Myocyte (in vitro differentiated cells): Measurements from ENCODE around the gene OGFOD2. TPM values are rescaled to one million over a fixed set of nuclear protein-coding genes. Genes with fewer than 3 reads are reported as not detected.
A peak's percentile ranks its signal among the peaks of the same experiment; 100 is the strongest.

Experiments used
- DNase-seq: peaks from one replicate; pipeline ENCODE4 v3.0.0-alpha.2; 2012; ENCODE audit warnings: low read depth
- total RNA-seq: library from RNA; depleted of rRNA; stranded (reverse); fragments of >200 nt; gene quantifications from 2 replicates; pipeline ENCODE4 v1.2.3, GENCODE V29; 2014

Gene OGFOD2
- total RNA-seq, 1 donor from 2014 or later = 15.3 TPM

GRCh38 chr12:122976648-122976975, 1.6 kb downstream of the OGFOD2 start:
- no peak for DNase-seq

- no peak for DNase-seq
These were observed 2.1 kb downstream of the OGFOD2 start for GRCh38 chr12:122977153-122977552.

- no peak for DNase-seq
These were observed 2.8 kb downstream of the OGFOD2 start for GRCh38 chr12:122977655-122978392.

- DNase-seq = no peak
These were observed 3.5 kb downstream of the OGFOD2 start for GRCh38 chr12:122978507-122978955.

DNA sequence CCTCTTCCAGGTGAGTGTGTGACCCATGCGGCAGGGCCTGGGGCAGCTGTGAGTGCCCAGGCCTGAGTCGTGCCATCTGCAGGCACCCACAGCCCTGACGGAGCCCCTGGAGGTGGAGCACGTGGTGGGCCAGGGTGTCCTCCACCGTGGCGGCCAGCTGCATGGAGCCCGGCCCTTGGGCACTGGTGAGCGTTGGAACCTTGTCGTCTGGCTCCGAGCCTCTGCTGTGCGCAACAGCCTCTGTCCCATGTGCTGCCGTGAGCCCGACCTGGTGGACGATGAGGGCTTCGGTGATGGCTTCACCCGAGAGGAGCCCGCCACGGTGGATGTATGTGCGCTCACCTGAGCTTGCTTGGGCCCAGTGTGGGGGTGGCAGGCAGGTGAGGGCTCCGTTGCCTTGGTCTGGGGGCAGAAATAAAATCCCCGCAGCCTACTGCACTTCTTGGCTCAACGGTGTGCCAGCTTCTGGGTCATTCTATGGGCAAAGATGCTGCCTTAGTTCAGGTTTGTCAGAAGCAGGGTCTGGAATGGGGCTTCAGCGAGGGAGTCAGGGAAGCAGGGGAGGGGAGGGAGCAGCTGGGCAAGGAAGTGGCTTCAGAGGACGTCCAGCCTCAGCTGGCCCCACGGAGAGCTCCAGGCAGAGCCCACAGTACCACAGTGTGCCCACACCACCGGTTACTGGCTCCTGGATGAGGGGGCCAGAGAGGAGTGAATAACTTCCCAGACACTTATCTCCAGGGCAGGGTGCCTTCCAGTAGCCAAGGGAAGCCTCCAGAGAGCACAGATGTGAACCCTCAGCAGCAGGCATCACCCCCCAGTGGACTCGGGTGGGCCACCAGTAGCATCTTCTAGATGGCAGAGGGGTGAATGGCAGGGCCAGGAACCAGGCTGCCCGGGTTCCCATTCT, 4.2 kb downstream of the OGFOD2 start:
- no peak for DNase-seq

DNA sequence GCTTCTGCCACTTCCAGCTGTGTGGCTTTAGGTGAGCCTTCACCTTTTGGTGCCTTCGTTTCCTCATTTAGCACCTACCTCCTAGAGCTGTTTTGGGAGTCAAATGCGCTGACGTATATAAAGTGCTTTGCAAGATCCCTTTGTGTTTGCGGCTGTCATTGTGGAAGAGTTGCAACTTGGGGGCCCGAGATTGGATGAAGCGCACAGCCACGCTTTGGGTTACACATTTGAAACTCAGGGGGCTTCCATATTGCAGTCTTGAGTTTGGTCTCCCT, 4.8 kb downstream of the OGFOD2 start:
- DNase-seq = no peak

- DNase-seq = peak; percentile 69
These were observed 5.4 kb downstream of the OGFOD2 start, which contains the start of gene ARL6IP4 for GRCh38 chr12:122980183-122981035. Gene ARL6IP4, plus strand, starts transcription at chr12:122980681. Its CDS starts 459 bp downstream, at chr12:122981140.

GRCh38 chr12:122981036-122981471, 6.0 kb downstream of the OGFOD2 start:
- DNase-seq = peak; percentile 39

DNA sequence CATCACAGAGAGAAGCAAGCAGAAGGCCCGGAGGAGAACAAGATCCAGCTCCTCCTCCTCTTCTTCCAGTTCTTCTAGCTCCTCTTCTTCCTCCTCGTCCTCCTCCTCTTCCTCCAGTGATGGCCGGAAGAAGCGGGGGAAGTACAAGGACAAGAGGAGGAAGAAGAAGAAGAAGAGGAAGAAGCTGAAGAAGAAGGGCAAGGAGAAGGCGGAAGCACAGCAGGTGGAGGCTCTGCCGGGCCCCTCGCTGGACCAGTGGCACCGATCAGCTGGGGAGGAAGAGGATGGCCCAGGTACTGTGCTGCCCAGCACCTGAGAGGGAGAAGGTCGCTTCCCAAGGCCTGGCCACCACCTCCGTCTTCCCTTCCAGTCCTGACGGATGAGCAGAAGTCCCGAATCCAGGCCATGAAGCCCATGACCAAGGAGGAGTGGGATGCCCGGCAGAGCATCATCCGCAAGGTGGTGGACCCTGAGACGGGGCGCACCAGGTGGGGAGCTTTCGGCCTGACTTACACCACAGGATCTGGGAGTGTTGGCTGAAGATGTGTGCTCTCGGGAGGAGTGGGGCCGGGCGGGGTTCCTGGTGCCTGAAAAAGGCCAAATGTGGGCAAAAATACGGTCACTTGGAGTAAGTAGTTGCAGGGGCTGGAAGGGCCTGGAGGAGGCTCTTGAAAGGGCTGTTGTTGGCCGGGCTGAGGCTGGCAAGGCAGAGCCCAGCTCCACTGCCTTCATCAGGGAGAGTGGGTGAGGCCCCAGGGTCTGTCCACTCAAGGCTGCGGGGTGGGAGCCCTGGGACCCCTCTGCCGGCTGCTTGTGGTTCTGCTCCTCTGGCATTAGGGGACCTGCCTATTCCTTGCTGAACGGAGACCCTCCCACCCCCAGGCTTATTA, 6.8 kb downstream of the OGFOD2 start:
- DNase-seq = no peak

DNA sequence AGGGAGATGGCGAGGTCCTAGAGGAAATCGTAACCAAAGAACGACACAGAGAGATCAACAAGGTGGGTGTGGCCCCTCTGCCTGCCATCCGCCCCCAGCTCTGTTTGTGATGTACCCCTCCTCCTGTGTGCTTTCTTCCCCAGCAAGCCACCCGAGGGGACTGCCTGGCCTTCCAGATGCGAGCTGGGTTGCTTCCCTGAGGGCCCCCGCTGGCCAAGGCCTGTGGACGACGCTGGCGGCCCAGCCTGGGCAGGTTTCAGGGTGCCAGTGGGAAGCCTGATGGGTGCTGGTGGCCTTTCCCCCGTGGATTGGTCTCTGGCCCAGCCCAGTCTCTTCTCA, 7.4 kb downstream of the OGFOD2 start:
- DNase-seq = no peak

DNA sequence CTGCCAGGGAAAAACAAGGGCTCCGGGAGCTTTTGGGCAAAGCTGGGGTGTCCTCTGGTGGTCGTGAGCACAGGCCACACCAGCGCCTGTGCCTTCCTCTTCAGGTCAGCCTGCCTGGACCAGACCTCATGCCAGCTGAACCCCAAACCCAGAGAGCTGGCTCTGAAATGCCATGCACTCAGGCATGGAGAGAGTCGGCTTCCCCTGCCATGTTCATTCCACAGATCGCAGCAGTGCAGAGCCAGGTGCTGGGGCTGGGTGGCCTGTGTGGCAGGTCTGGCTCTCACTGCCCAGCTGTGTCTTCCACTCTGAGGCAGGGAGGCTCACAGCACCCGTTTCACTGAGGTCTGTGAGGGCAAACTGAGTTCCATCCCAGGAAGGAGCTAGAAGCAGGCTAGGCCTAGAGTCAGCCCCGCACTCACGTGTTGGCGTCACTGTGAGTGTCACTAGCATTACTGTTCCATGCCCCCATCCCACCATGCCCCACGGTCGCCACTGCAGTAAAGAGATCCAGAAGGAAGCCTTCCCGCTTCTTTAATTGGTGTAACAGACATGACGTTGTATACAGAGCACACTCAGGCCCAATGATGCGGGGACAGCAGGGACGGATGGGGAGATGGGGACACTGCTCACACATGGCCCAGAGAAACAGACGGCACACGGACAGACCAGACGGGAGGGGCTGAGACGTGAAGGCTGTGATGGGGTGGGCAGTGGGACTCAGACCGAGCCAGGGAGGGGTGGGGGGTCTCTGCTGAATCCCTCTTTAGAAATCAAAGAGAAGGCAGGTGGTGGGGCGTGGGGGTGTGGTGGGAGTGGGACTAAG, 8.1 kb downstream of the OGFOD2 start:
- DNase-seq = no peak

DNA sequence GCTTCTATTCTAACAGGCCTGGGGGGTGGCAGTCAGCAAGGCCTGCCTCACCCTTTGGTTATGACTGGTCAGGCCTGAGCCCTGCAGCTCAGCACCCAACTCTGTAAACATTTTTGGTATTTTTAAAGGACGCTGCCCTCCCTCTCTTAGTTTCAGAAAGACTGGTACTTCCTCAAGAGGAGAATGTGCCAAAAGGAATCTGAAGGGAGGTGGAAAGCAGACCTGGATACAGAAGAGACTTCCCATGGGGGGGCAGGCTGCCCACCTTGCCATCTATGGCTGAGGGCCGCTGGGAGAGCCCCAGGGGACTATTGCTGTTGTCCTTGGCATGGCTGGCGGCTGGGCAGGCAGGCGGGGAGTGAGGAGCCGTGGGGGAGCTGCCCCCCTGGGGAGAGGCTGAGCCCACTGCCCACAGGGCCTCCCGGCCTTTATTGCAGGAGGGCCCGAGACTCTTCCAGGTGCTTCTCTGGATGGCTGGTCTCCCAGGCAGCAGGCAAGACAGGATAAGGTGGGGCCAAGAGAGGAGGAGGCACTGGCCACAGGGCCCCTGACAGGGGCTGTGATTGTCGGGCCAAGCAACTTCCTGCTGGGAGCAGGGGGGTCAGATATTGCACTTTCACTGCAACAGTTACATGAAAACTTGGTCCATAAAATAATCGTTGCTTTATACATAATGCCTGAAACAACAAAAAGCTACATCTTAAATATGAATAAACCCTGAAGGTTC, 8.9 kb downstream of the OGFOD2 start:
- no peak for DNase-seq

DNA sequence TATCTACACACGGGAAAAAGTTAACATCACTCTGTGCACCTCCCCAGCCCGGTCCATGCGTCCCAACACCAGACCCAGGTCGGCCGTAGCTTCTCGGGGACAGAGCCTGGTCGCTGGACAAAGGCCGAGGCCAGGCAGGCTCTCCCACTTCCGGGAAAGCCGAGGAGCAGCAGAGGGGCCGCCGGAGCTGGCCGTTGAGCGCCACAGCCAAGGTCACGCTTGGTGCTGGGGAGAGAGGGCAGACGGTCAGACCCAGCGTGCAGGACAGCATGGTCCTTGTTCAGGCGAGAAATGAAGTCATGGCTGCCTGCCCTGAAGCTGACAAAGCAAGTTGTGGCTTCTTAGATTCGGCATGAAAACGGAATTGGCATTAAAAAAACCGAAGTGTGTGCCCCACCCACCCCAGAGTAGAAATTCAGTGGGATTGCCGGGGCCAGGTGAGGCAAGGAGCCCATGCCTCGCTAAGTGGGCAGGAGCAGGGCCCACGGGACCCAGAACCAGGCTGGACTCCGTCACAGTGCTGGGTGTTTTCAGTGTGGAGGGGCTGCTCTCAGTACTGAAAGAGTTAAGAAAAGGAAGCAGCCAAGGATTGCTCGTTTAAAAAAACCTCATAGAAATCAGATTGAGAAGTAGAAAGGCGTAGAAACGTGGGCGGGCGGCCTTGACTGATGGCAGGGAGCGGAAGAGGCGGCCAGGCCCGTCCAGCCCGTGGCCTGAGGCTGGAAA, 9.7 kb downstream of the OGFOD2 start:
- DNase-seq = no peak

DNA sequence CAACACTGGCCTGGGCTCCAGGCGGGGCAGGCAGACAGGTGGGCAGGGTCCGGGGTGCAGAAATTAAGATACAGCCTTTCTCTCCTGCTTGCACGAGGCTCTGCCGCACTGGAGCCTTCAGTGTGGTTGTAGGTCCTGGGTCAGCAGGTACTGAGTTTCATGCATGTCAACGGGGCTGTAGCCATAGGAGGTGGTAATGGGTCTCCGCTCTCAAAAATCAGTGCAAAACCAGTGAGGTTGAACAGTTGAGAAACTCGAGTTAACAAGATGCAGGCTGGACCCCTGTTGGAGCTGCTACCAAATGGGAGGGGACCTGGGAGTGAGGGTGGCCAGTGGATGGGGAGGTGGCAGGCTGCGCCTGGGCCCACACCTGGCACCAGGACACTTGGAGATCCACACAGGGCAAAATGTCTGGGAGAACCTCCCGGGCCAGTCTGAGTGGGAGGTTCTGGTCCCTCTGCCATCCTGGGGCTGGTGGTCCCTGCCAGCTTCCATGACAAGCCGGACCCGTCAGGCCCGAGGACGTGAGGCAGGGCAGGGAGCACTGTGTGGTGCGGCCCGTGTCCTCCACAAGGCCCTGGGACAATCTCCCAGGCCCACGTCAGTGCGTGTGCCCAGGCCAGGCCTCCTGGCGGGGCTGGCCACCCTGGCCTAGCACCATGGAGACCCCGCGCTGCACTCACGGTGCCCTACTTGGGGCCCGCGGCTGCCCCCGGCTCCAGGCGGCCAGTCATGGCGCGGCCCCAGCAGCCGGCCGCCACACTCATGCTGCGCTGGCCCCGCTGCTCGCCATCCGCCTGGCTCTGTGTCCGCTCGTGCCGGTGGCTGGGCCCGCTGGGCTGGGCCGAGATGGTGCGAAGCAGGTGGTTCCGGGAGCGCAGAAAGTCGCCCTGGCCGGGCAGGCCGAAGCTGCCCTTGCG, 10.6 kb downstream of the OGFOD2 start:
- no peak for DNase-seq

GRCh38 chr12:122986258-122986871, 11.3 kb downstream of the OGFOD2 start:
- DNase-seq = no peak

DNA sequence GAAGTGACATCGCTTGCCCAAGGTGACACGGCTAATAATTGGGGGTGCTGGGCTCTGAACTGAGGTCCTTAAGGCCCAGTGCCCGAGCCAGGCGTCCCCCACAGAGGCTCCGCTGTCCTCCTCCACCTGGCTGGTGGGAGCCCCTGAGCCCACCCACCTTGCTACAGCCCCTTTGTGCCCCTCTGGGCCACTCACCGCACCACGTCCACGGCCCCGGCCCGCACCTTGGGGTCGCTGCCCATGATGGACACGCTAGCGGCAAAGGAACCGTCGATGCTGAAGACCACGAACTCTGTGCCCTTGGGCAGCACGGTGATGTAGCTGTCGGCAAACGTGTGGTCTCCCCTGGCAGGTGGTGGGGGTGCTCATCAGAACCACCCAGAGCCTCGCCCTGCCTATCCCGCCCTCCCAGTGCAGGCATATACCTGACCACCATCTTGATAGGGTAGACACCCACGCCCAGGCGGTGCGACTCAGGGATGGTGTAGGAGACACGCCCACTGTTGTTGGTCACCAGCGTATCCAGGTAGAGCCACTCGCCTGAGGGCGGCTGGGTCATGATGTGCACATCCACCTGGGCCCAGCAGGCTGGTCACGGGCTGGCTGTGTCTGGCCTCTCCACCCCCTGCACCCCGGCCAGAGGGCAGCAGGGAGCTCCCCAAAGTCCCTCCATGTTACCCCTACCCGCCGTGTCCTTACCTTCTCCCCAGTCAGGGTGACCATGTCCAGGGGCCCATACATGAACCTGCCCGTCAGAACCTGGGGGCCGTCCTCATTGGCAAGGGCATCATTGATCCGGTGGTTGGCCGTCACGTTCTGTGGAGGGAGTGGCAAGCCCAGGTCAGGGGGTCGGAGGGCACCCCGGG, 12.3 kb downstream of the OGFOD2 start:
- no peak for DNase-seq
